SIG-M5 (cell line): ENCODE data around the gene CYBA.
A peak's percentile ranks its signal among the peaks of the same experiment; 100 is the strongest.
"Not testable (repeated sequence)": the region's sequence is repeated elsewhere in the genome, so short reads cannot be mapped to it uniquely, and the experiment has no call there.

Source experiments
- DNase-seq: peaks from one replicate; lab custom pipeline; 2025; lab: John Stamatoyannopoulos, UW

The CYBA gene

DNA sequence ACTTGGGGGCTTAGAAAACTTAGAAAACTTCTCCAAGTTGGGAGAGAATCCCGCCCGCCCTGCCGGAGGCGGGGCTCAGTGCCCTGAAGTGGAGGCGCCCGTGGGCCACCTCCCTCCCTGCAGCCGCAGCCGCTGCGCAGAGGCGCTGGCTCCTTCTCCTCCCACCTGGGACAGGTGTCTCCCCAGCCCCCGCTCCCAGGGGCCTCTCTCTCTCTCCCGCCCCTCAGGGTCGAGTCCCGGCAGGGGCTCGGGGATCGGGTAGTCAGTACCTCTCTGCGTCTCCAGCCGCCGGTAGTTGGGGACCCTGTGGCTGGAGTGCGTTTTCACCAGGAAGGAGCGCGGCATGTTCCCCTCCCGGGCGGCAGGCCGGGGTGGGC lies 35.2 kb upstream of the CYBA start:
- DNase-seq = no peak

DNA sequence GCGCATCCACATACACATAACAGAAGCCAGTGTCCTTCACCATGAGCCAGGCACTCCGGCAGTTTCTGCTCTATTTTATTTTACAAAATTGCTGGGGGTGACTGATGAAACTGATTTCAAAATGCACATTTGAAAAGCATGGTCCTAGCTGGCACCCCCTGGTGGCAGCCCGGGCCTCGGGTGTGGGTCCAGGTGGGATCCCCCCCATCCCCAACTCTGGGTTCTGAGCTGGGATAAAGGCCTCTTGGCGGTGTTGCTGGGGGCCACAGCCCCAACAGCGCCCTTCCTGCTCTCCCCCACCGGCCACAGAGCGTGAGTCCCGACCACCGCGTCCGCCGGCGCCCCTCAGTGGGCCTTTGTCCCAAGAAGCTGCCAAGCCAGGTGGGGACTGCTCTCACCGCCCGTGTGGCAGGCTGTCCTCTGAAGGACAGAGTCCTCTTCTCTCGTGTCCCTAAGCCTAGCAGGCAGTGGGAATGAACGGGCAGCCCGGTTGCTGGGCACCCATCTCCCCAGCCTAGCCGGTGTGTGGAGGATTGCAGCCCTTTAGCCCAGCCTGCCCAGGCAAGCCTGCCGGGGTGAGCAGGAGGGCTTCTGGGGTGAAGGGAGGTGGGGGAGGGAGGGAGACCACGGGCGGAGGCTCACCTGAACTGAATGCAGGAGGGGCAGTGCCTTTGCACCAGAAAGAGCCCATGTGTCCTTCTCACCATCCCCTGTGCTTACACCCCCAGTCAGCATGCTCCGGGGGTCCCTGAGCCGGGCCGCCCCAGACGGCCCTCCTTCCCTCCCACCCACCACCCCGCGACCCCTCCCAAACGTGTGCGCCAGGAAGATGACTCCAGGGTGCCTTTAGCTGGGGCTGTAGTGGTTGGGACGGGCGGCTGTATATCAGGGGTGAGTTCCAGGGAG lies 34.6 kb upstream of the CYBA start:
- DNase-seq = no peak

DNA sequence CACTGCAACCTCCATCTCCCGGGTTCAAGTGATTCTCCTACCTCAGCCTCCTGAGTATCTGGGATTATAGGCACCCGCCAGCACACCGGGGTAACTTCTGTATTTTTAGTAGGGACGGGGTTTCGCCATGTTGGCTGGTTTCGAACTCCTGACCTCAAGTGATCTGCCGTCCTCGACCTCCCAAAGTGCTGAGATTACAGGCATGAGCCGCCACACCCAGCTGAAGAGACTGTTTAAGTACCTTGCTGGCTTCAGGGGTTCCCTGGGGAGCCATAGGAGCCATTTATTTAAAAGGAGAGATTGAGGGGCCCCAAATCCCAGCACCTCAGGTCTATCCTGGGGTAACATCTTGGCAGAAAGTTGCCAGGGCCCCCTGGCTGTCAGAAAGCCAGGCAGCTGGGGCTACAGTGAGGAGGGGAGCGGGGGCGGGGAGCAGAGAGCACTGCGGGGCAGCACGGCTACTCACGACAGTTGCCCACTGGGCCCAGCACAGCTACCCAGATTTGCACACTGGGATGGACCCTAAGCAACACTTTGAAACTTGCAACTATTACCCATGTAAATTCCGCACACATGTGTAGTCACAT lies 33.8 kb upstream of the CYBA start:
- no peak for DNase-seq

DNA sequence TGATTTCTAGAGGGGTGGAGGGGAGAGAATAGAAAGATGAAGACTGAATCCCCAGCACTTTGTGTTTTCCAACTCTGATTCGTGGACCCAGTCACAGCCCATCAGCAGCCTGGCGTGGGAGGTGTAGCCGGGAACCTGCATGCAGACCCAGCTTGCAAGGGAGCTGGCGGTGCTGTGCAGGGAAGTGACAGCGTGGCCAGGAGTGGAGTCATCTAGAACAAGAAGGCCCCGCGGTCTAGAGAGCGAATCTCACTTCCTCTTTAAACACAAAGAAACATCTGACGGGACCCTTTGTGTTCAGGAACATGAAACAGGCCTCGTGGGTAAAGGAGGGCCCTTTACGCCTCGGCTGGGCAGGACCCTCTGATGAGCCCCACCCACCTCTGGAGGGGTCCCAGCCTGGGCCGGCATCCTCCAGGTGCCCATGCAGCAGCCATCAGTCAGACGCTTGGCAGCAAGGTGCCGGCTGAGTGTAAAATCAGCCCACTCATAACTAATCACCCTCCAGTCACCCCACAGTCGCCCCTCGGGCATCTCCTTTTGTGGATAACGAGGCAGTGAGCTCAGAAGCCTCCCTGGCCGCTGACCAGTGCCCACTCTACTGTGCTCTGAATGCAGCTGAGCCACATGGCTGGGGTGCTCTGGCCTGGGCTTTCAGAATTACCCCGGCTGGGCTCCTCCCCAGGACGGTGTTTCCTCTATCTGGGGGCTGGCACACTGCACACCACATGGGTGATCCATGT lies 31.0 kb upstream of the CYBA start:
- peak; percentile 86 for DNase-seq

DNA sequence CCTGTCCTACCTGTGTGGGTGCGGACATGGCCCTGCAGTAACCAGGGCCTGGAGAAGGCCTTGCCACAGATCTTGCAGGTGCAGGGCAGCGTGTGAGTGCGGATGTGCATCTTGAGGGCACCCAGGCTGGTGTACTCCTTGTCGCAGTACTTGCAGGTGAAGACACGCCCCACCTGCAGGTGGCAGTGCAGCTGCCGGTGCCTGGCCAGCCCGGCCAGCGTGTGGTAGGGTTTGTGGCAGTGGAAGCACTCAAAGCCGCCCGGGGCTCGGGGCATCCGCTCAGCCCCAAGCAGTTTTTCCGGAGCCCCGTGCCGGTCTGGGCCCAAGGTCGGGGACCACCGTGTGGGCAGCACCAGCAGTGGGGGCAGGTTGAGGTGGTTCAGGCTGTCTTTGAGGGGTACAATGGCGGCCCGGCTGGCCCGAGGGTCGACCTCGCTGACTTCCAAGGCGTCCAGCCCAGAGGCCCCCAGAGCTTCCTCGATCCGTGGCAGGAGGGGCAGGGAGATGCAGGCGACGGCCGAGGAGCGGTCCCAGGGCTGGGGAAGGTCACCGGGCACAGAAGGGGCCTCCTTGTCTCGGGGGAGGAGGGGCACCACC lies 30.3 kb upstream of the CYBA start:
- DNase-seq = no peak

DNA sequence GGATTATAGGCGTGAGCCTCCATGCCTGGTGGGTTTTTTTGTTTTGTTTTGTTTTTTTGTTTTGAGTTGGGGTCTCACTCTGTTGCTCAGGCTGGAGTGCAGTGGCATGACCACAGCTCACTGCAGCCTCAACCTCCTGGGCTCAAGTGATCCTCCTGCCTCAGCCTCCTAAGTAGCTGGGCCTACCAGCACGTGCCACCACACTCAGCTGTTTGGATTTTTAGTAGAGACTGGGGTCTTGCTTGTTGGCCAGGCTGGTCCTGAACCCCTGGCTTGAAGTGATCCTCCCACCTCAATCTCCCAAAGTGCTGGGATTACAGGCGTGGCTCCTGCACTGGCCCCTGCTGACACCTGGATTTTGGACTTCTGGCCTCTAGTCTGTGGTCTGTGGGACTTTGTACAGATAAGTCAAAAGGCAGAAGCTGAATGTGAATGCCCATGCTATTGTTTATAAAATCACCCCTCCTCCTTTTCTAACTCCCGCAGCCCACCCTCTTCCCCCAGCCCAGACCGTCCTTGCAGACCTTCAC lies 29.8 kb upstream of the CYBA start:
- DNase-seq = no peak

DNA sequence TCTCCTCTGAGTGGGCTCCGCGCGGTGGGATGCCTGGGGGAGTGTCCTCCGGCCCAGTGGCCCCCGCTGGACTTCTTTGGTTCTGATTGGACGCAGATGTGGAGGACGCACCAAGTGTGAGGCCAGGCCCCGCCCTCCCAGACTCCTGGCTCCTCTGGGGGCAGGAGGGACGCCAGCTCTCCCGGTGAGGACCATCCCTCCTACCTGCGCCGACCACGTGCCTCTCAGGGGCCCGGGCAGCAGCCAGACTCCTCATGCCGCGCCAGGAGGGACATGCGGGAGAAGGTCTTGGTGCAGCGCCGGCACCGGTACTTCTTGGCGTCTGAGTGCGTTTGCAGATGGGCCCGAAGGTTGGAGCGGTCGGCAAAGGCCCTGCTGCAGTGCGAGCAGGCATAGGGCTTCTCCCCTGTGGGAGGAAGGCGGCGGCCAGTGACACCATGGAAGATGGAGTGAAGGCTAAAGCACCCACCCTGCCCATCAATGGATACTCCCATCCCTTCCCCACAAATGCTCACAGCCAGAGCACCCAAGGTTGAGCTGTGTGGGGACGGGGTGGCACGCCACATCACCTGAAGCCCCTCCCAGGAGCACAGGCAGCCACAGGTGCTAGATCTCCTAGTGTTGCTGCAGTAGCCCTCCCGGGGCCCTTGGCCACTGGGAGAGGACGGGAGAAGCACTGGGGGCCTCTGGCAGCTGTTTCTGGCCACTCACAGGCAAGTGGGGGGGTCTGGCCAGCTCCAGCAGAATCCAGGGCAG lies 27.5 kb upstream of the CYBA start:
- no peak for DNase-seq

DNA sequence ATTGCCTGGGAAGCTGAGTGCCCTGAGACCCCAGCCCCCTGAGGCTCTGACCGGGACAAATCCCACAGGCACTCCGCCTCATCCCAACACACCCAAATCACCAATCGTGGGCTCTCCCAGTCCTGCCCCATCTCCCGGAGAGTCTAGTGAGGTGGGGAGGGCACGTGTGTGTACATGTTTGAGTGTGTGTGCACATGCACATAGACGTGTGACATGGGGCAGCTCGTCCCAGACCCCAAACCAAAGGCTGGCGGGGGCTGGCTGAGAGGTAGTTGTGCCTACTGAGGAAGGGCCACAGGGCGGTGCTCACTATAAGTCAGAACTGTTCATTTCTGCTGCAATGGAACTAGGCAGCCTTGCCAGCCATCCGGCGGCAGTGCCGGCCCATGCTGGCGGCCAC lies 26.9 kb upstream of the CYBA start:
- no peak for DNase-seq

DNA sequence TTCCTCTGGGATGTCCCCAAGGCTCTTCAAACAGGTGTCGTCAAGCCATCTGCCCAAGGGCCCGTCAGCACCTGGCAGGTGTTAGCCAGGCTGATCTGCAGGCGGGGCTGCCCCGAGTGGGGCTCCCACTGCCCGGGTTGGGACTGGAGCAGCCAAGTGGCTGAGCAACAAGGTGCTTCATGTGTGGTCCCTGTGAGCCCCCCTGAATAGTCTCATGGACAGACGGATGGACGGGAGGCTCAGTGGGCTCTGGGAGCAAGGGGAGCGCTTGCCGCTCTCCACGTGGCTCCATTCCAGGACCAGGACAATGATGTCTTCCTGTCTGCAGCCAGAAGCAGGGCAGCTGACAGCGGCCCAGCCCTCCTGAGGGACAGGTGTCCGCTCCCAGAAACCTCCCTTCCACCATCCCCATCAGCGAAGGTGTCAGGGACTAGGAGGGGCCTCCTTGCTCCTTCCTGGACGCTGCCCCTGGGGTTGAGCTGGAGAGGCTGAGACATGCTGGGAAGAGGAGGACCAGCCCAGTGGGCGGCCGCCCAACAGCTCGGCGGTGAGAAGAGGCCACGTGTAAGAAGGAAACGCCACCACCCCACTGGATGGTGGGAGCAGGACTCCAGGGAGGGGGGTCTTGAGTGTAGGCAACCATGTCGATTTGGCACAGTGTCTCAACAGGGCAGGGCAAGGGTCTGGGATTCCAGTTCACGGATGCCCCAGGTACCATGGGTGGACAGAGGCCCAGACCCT lies 25.8 kb upstream of the CYBA start:
- DNase-seq = no peak

DNA sequence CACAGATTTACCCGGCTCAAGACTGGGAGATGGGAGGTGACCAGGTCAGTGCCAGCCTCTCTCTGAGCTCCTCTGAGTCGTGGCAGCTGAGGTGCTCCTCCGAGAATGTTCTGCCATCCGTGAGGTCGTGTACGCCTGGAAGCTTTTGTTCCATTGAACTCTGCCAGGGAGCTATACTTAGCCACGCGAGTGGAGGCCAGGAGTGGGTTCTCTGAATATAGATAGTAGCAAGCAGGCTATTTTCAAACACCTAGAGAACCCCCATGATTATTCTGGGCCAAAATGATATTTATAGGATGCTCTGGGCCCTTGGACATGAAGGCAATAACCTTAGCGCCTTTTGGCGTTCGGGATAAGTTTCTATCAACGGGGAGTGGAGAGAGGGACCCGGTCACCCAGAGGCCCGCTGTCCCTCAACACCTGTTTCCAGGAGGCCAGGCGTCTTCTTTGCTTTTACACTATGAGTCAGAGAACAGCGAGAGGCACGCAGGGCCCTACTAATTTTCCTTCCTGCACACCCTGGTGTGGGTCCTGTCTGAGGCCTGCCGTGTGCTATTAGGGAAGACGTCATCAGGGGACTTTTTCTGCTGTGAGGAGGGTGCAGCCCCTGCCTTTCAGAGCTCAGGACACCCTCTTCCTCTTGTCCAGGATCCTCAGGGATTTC lies 23.0 kb upstream of the CYBA start:
- no peak for DNase-seq

DNA sequence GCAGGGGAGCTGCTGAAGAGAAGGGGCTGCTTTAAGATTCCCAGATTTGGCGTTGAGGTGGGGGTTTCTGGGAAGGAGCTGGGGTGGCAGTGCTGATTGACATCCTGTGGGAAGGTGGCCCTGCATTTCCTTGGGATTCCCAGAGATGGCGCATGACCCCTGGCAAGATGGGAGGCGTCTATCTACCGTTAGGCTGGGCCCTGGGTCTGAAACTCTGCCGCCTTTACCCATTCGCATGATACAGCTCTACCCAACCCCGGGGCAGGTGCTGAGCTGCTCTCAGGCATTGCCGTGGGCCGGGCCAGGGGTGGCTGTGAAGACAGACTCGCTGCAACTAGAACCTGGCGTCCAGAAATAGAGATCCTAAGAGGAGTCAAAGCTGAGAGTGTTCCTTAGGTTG lies 21.9 kb upstream of the CYBA start:
- no peak for DNase-seq

DNA sequence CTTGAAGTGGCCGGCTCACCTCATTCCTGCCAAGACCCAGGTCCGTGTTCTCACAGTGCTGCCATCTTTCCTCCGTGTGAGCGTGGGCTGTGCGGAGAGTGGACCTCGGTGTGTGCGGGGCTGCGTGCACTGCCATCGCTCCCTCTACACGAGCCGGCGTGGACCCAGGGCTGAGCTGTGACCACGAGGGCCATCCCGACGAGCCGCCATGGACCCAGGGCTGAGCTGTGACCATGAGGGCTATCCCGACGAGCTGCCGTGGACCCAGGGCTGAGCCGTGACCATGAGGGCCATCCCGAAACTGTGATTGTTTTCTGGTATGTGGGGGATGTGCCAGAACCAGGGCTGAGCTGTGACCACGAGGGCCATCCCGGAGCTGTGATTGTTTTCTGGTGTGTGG lies 21.0 kb upstream of the CYBA start:
- DNase-seq = no peak

DNA sequence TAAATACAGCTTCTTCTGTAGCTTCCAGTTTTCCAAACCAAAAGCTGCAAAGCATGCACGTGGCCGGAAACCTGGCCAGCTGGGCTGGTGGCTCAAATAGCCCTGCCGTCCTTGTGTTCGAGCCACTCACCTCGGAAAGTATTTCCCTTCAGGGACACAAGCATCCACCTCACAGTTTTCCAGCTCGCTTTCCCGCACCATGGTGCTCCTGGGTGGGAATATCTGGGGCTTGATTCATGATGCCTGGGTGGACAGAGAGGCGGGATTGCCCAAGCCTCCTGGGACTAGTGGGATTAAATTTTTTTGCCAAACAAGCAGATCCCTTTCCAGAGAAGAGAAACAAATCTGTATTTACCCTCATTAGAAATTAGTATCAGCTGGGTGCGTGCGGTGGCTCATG lies 19.1 kb upstream of the CYBA start:
- DNase-seq = no peak

DNA sequence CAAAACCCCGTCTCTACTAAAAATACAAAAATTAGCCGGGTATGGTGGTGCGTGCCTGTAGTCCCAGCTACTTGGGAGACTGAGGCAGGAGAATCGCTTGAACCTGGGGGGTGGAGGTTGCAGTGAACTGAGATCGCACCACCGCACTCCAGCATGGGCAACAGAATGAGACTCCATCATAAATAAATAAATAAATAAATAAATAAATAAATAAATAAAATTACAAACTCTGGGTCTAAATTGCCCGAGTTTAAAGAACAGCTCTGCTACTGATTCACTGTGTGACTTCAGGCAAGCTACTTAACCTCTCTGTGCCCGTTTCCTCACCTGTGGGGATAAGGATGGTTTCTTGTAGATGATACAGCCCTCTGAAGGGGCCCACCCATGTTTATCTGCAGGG lies 18.6 kb upstream of the CYBA start:
- not testable (repeated sequence) for DNase-seq

DNA sequence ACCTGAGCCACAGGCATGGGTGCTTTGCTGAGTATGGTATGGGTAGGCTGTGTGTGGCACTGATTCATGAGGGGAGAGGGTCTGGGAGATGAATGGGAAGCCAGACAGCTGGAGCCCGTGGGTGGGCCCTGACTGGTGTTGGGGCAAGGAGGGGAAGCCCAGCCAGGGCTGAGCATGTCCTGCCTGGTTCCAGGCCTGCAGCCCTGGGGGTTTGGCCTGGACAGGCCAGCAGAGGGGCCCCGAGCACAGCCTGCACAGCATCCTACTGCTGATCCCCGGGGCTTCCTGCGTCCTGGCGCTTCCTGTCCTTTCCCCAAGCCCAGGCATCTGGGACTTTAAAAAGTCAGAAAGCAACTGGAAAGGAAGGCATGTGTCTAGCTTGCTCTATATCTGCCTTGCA lies 16.6 kb upstream of the CYBA start:
- DNase-seq = no peak

DNA sequence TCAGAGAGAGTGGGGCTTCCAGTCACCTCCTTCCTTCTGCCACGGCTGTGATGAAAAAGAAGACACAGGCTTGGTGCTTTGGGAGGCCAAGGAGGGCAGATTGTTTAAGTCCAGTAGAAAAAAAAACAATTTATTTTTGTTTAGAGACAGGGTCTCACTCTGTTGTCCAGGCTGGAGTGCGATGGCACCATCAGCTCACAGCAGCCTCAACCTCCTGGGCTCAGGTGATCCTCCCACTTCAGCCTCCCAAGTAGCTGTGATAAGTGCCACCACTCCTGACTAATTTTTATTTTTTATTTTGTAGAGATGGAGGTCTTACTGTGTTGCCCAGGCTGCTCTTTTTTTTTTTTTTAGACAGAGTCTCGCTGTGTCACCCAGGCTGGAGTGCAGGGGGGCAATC lies 14.7 kb upstream of the CYBA start:
- DNase-seq = no peak

DNA sequence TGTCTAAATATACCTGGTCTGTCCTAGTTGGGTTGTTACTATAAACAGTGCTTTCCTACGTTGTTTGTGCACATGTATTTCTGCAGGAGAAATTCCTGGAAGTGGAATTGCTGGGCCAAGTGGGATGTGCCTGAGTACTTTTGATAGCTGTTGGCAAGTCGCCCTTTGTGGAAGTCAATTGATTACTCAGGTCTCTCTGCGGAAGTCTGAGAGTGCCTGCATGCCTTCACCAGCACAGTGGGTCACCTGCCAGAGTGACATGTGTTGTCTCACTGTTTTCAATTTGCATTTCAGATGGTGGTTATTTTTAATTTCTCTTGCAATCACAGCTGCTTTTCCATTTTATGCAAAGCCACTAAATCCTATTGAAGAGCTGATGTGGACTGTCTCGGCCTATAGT lies 14.3 kb upstream of the CYBA start:
- DNase-seq = no peak

DNA sequence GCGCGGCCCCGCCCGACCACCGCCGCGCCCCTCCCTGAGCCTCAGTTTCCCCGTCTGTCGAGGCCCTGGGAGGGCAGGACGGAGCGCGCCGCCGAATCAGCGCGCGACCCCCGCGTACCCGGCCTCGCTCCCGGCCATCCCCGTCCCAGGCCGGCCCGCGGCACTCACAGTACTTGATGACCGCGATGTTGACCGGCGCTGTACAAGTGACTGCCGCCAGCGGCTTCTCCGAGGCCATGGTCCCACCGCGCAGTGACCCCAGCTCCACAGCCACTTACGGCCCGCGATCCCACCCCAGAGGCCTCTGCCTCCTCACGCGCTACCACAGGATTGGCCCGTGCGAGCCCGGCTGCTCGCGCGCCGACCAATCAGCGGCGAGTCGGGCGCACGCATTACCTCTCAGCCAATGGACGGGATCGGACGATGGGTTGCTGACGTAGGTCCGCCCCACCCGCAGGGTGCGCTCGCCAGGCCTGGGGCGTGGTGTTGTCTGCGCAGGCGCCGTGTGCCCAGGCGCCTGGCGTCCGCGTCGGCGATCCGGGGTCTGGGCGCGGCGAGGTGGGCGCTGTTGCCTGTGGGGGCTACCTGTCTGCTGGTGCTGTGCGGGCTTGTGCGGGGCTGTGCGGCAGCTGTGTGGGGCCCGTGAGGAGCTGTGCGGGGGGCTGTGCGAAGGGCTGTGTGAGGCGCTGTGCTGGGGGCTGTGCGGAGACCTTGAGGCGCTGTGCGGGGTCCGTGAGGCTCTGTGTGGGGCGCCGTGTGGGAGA lies 12.2 kb upstream of the CYBA start, which contains the start of gene MVD:
TSS of gene MVD (minus strand) at position 249 of the 764 bp plus-strand sequence. CDS start at position 238, 11 bp downstream.
- DNase-seq = peak; percentile 72

DNA sequence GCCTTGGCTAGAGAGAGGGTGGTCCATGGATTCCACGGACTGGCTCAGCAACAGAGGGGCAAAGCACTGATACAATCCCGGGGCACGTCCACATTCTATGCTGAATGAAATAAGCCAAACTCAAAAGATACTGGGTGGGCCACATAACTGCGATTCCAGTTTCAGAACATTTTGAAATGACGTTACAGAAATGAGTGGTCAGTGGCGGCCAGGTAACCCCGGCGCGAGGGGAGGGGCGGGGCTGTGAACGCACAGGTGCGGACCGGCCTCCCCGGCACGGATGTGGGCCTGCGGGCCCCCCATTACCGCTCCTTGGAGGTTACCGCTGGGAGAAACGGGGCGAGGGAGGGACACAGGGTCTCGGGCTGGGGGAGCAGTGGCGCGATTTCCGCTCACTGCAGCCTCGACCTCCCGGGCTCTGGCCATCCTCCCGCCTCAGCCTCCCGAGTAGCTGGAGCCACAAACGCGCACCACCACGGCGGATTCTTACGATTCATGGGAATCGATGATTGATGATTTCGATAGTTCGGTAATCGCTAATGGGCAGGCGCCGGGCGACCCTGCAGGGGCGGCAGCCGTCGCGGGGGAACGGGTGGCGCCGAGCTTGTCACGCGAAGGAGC lies 11.5 kb upstream of the CYBA start:
- DNase-seq = no peak
